SK-N-MC (cell line): ENCODE results near the gene ELAVL1.

ENCODE experiments used
- EZH2 ChIP-seq: fragments of 200-600 bp; sonication (generic); IDR thresholded peaks from one replicate; pipeline ENCODE4 v1.6.1; 2017; ENCODE audit warnings: antibody characterized with exemption
- FOXP2 ChIP-seq: optimal IDR thresholded peaks from 2 replicates; pipeline ENCODE3; 2011; ENCODE audit warnings: mild to moderate bottlenecking, moderate library complexity; ENCODE audit not compliant: insufficient read depth; ENCODE audit errors: extremely low read length, control extremely low read depth
- POLR2AphosphoS5 ChIP-seq: IDR thresholded peaks from 2 replicates; pipeline ENCODE4 v1.6.1; 2012; ENCODE audit warnings: mild to moderate bottlenecking, low read depth, low read length, borderline replicate concordance

- no peak for TF ChIP-seq POLR2AphosphoS5
- TF ChIP-seq EZH2: no peak
- no peak for TF ChIP-seq FOXP2
Measured at GRCh38 chr19:7931221-7932061, 74.0 kb downstream of the ELAVL1 start.
